Lower leg skin (tissue), 3 donors: Measurements from ENCODE around the gene NPFFR2.

Experiments
- CTCF ChIP-seq, 3 donors: fragments of 450-650 bp; IDR thresholded peaks; one replicate each; pipeline ENCODE4 v1.5.1; 2016; ENCODE audit warnings: antibody characterized with exemption in 3 of 3, mild to moderate bottlenecking in 3 of 3, moderate library complexity in 2 of 3
- POLR2A ChIP-seq, 2 donors: fragments of 450-650 bp; IDR thresholded peaks; one replicate each; pipeline ENCODE4 v1.6.1; 2016 to 2017; ENCODE audit warnings: antibody characterized with exemption in 2 of 2, mild to moderate bottlenecking in 1 of 2, moderate library complexity in 1 of 2

DNA sequence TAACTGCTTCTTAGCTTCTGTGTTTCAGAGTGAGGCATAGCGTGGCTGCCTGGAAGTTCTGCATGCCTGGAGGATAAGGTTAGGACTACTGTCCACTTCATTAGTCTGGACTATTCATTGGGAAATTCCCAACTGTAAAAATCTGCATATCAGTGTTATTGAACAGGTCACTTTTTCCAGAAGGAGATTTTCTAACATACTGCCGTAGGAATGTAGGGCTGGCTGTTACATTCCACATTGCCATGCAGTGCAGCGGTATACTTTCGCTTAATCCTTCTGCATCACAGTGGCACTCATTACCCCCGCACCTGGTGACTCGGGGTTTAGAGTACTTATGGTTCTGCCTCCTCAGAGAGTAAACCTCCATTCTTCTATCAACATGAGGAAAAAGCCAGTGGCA lies 104.6 kb downstream of the NPFFR2 start:
- TF ChIP-seq CTCF (IDR thresholded peaks at IDR 0.05) (no peak), POLR2A (IDR thresholded peaks at IDR 0.05) (no peak)
